GM18519 (cell line): Measurements from ENCODE around the gene YIPF3.
"Not testable (repeated sequence)": the region's sequence is repeated elsewhere in the genome, so short reads cannot be mapped to it uniquely, and the experiment has no call there.

Source experiments
- ATAC-seq: cut with Tn5 transposase; IDR thresholded peaks from one replicate; pipeline ENCODE4 v1.9.1; 2021; ENCODE audit warnings: mild to moderate bottlenecking, moderate library complexity; ENCODE audit not compliant: unreplicated experiment, low FRiP score

YIPF3 gene

DNA sequence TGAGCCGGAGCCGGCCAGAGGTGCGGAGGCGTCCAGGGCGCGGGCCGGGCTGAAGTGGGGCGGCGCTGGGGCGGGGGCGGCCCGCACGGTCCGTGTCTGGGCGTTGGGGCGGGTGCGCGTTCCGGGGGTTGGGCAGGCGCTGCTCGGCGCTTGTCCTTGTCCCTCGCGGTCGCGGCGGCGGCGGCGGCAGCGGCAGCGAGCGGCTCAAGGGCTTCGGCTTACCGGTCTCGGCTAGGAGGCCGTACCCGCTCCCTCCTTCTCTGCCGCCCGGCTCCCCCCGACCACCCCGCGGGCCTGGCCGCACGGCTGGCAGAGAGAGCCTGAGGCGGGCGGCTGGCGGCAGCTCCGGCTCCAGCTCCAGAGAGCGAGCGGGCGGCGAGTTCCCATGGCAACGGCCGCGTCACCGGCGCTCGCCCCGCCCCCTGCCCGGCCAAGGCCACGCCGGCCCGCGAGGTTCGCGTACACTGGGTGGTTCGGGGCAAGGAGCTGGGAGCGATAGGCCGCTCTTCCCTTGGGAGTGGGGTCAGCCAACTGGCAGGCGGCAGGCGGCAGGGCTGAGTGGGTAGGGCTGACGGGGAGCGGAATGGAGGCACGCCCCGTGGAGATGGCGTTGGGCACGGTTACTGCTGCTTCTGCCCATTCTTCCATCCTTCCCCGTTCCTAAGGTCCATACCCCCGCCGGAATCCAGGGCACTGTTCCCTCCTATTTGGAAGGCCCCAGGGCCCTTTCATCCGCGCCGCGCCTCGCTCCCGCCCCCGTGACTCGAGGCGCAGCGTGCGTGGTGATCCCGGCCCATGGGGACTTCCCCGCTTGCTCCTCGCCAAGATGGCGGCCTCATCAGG is 6.5 kb downstream of the YIPF3 start, which contains the start of gene LRRC73:
TSS of gene LRRC73 (minus strand) at position 363 of the 843 bp plus-strand sequence. CDS start 561 bp downstream, outside the sequence.
- no peak for ATAC-seq

DNA sequence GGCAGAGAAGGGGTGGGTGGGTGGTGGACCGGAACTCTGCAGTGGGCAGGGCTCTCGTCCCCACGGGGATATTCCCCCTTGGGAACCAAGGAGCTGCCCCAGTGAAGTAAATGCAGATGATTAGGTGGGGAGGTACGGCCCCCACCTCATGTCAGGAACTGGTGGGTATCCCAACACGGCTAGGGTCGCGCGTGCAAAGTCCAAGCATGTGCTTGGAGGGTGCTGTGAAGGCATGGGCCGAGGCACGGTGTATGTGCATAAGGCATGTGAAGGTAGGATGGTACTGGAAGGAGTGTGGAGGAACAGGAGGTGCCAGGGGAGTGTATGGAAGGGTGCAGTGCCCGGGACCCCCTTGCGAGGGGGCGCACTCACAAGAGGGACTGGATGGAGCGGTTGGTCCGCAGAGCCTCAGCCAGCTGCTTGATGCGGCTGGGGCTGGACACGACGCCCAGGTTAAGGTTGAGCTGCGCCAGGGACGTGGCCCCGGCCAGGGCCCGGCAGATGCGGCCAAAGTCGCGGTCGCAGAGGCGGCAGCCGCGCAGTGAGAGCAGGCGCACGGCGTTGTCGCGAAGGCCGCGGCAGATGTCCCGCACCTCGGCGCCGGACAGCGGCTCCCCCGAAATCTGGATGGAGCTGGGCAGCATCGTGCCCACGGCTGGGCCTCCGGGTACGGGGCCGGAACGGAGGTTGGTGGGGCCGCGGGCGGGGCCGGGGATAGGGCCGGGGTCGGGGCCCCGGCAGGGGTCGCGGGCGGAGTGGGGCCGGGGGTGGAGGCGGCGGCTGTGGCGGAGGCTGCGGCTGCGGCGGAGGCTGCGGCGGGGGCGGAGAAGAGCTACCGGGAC is 7.4 kb downstream of the YIPF3 start:
- ATAC-seq = no peak

DNA sequence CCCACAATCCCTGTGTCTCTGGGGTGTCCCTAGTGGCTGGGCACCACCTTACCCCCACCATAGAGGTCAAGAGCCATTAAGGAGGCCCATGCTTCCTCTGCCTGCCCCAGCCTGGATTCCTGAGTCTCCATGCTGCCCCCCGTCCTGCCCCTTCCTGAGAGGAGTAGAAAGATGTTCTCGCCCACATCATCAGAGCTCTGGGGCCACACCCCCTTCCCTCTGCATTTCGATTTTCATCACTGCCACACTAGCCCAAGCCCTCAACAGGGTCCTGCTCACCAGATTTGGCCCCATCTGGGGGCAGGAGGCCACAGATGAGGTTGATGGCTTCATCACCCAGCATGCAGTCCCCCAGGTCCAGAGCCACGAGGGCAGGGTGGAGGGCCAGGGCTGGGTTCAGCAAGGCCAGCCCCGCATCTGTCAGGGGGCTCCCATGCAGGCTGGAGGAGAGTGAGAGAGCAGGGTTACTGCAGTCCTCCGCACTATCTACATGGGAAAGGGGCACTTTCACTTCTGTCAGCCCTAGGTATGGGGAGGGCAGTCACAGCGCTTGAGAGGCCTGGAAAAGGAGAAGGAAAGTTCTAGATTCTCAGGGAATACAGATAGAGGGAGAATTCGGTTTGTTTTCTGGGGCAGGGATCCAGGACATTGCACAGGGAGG is 8.1 kb downstream of the YIPF3 start:
- ATAC-seq = no peak

DNA sequence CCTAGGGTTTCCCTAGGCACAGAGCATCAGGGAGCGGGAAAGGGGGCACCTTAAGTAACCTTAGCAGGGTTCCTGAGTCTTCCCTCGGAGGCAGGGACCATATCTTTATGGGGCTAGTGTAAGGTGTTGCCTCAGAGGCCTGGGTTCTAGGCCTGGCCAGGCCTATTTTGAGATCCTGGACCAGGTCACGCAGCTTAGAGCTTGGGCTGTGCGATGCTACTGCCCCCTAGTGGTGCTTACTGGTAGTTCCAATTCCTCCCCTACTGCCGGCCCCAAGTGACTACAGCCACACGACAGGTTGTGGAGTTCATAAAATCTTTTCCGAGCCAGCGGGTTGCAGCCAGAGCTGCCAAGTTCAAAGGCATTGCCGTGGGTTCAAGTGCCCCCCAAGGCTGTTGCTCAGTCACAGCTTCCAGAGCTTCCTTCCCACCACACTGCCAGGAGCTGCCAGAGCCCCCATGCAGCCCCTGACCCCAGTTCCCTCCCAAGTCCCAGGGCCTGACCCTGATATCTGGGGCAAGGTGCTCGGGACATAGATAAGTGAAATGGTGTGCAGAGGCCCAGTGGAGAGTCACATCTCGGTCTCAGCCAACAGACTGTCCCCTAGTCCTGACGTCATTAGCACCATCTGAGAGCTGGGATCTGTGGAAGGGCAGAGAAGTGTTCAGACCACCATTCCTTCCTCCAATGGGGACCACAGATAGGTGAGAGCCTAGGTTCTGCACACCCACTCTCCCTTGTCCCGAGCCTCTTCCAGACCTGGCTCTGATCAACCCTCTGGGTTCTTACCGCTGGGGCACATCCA is 9.9 kb downstream of the YIPF3 start:
- no peak for ATAC-seq

DNA sequence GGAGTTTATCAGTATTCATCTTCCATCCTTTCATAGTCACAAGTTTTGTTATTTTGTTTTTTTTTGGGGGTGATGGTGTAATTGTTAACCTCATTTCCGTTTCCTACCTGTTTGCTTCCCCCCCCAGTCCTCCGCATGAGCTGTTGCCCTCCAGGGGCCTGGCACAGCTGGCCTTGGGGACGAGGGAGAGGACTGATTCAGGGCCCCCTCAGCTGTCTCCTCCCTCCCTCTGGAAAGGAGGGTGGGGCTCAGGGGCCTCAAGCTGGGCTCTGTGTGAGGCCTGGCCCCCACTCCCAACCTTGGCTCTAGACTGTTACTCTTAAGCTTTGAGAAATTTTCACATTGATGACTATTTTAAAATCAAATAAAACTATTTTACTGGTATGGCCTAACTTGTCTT is 10.6 kb downstream of the YIPF3 start:
- ATAC-seq = no peak

DNA sequence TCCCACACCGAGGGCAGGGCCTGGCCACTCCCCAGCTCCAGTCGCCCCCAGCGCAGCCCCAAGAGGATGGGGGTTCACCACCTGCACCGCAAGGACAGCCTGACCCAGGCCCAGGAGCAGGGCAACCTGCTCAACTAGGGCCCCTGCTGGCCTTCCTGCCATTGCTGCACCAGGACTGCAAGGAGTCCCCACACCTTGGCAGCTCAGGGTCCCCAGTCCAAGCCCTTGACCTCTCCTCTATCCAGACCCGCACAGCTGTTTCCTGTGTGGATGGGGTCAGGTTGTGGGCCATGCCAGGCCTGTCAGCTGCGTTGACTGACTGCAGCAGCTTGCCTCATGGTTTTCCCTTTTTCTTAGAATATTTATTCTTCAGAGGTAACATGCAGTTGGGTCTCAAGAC is 11.0 kb downstream of the YIPF3 start:
- ATAC-seq = no peak

DNA sequence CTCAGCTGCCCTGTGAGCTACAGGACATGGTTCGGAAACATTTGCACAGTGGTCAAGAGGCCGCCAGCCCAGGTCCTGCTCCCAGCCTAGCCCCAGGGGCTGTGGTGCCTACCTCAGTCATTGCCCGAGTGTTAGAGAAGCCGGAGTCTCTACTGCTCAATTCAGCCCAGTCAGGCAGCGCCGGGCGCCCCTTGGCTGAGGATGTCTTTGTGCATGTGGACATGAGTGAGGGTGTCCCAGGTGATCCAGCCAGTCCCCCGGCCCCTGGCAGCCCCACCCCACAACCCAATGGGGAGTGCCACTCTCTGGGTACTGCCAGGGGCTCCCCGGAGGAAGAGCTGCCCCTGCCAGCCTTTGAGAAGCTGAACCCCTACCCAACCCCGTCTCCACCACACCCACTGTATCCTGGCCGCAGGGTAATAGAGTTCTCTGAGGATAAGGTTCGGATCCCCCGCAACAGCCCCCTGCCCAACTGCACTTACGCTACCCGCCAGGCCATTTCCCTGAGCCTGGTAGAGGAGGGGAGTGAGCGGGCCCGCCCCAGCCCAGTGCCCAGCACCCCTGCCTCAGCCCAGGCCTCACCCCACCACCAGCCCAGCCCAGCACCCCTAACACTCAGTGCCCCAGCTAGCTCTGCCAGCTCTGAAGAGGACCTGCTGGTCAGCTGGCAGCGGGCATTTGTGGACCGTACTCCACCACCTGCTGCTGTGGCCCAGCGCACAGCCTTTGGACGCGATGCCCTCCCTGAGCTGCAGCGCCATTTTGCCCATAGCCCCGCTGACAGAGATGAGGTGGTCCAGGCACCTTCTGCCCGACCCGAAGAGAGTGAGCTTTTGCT is 11.8 kb downstream of the YIPF3 start:
- no peak for ATAC-seq

DNA sequence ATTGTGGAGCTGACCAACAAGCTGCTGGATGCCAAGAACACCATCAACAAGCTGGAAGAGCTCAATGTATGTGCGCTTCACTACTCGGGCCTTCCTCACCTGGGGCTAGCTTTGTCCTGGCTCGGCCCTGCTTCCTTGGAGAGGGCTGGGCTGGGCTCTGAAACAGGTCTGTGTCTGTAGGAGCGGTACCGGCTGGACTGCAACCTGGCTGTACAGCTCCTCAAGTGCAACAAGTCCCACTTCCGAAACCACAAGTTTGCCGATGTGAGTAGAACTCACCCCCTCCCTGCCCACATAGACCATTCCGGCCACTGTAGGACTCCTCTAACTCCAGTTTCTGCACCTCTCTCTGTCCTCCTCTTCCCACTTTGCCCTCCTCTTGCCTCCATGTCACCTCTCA is 13.3 kb downstream of the YIPF3 start:
- no peak for ATAC-seq

DNA sequence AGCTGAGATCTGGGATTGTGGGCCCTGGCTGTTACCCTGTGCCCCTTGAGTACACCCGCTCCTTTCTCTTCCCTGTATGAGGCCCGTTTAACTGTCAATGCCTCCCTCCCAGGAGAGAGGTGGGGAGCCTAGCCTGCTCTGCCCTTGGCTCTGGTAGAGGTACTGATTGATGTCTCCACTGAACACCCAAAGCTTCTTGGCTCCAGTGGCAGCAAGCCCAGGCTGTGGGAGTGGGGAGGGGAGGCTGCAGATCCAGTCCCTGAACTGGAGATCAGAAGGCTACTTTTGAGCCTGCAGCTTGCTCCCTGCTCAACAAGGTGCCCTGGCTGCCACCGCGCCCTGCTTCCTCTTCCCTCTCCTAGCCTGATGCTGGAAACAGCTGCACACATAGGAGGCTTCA is 14.1 kb downstream of the YIPF3 start:
- no peak for ATAC-seq

DNA sequence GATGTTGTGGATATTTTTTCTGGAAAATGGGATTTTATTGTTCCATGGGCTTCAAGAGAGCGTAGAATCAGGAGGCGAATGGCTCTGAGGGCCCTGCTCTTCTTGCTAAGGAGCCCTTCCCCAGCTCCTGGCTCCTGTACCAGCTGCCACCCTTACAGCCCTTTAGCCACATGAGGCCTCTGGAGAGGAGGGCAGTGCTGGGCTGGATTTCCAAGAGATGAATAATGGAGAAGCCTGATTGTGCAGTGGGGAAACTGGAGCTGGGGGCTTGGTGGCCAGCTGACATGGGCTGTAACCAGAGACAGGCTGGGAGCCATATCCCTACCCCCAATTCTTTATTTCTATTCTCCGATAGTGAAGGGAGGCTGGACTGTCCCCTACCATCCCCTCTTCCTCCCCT is 15.8 kb downstream of the YIPF3 start:
- no peak for ATAC-seq

DNA sequence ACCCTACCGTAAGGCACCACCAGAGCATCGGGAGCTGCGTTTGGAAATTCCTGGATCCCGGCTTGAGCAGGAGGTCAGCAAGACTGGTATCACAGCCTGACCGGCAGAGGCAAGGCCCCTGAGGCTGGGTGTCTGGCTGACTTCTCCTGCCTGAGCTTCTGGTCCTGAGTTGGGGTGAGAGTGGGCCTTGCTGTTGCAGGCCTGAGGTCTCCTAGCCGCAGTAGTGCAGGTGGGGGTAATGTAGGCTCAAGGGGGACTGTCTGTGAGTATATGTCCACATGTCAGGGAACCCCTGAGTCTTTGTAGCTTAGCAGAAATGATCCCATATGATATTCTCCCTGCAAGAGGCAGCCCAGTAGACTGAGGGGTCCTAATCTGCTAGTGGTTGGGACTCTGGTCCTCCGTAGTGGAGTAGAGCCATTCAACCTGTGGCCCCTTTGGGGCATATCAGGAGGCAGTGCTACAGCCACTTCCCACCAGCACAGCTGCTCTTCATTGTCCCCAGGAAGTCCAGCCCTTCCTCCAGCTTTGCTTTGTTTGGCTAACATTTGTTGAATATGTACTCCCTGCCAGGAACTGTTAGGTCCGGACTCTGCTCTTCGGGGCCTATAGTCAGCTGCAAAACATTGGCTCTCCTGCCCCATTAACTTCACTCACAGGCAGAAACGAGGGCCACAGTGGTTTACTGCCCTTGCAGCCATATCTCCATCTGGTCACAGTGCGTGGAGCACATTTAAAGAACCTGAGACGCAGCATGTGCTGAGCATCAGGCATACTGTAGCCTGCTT is 17.5 kb downstream of the YIPF3 start:
- no peak for ATAC-seq

DNA sequence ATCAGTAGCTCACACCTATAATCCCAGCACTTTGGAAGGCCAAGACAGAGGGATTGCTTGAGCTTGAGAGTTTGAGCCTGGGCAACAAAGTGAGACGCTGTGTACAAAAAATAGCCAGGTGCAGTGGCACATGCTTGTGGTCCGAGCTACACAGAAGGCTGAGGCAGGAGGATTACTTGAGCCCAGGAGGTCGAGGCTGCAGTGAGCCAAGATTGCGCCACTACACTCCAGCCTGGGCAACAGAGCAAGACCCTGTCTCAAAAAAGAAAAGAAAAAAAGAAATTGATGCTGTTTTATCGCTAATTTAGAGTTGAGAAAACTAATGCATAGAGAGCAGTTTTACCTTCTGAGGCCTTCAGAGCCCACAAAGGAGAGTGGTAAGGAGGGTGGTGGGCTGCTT is 18.4 kb downstream of the YIPF3 start:
- not testable (repeated sequence) for ATAC-seq

DNA sequence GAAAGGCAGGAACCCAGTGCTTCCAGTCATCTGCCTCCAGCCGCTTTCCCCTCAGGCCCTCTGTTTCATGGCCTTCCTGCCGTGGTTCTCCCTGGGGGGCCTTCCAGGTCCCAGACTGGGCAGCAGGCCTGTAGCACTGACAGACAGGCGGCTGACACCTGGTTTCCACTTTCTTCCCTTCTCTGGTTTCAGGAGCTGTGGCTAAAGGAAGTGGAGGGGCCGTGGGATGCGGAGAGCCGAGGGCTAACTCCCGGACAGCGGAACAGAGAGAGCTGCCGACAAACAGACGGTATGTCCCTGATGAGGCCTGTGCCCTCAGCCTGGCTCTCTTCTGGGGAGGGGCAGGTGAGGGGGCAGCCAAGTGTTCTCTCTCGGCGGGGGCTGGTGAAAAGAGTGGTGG is 19.0 kb downstream of the YIPF3 start:
- ATAC-seq = no peak

DNA sequence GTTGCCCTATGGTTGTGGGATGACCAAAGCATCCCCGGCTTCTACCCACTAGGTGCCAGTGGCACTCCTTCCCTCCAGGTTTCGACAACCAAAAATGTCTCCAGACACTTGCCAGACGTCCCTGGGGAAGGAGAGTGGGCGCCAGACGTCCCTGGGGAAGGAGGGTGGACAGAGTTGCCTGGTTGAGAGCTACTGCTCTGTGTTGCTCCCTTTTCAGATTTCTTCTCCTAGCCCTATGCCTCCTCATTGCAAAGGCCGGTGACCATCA is 19.7 kb downstream of the YIPF3 start:
- no peak for ATAC-seq

DNA sequence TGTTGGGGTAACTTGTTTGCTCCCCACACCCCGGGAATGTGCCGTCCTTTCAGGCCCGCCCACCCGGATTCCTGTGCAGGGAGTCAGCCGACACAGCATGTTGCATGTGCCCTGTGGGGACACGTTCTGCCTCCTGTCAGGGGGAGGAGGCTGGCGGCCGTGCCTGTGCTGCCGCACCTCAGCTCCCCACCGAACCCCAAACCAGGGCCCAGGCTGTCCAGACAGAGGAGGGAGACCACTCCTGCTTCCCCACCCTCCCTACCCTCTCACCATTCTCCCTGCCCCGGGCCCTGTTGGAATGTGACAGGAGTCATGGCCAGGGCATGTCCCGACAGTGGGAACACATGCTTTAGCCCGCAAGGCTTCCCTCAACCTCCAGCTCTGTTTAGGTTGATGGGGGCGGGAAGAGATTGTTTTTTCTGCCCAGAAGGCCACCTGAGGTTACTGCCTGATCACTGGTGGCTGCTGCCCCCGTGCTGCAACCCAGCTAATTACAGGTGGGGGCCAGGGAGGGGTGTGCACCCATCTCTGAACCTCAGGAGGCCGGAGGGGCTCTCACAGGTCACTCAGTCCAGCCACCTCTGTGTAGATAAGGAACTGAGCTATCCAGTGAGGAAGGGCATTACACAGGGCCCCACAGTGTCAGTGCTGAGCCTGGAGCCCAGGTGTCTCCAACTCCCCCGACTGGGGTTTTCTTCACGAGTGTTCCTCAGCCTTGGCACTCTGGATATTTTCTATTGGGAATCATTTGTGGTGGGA is 20.2 kb downstream of the YIPF3 start:
- no peak for ATAC-seq

DNA sequence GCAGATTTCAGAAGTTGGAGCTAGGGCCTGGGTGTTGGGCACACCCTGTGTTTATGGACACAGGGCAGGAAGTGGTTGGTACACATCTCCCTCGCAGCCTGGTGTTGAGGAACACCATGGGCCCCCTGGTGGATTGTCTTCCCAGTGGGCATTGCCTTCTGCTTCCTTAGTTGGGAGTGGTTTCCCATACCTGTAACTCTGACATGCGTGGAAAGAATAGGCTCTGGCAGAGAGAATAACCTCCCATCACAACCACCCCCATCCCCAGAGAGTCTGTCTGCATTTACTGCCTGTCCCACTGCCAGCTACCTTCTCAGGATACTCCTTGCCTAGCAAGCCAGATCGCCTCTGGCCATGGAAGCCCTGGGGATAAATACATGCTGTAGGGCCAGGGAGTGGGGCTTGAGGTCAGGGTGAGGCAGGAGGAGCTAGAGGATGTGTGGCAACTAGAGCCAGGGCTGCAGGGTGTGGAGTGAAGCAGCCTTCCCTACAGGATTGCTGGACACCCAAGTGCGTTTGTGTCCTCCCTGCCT is 21.3 kb downstream of the YIPF3 start:
- no peak for ATAC-seq

DNA sequence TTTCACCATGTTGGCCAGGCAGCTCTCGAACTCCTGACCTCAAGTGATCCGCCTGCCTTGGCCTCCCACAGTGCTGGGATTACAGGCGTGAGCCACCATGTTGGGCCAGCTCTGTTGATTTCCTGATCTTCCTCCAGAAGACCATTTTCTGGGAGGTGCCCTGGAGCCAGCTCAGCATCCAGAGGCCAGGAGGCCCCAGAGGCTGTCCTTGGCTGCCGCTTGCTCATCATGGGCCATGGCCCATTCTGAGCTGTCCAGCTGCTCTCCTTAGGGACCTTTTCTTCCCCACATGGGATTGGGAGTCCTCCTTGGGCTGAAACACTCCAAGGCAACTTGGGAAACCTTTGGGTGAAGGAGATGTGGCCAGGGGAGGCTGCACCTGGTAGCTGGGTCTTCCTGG is 22.0 kb downstream of the YIPF3 start:
- no peak for ATAC-seq

DNA sequence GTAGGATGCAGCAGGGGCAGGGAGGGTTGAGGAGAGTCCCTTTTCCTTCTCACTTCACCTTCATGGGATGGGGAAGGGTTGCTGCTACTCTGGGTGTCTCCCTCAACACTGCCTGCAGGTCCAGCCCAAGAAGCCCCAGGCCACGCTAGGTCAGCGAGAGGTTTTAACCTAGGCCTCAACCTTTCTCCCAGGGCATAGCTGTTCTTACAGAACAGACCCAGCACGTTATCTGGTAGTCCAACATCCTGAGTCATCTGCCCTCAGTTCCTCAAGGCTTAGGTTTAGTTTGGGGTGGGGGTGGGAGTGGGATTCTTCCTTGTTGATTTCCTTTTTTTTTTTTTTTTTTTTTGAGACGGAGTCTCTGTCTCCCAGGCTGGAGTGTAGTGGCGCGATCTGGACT is 22.4 kb downstream of the YIPF3 start:
- ATAC-seq = no peak
